Heart right ventricle (tissue), 16 donors: ENCODE measurements around the gene TSPAN9. TPM values are rescaled to one million over a fixed set of nuclear protein-coding genes. Genes with fewer than 3 reads are reported as not detected.
A peak's percentile ranks its signal among the peaks of the same experiment; 100 is the strongest.

ENCODE experiments used
- ATAC-seq, 8 donors: fragments of 200-7000 bp; cut with Tn5 transposase; one replicate each; pipeline ENCODE4 v1.9.1; 2020; ENCODE audit warnings: mild to moderate bottlenecking in 8 of 8, moderate library complexity in 8 of 8, moderate number of reproducible peaks in 1 of 8
- DNase-seq, 2 donors: peaks; one replicate each; pipeline ENCODE4 v3.0.0-alpha.2; 2020
- H3K27ac ChIP-seq, 10 donors: fragments of 200-600 bp; sonication (generic) in 2 of 10; one replicate each; pipeline versions ENCODE4 v1.5.0 to v1.8.0; 2020 to 2022; ENCODE audit warnings: mild to moderate bottlenecking in 3 of 10
- H3K27me3 ChIP-seq, 7 donors: fragments of 200-600 bp; one replicate each; pipeline ENCODE4 v1.8.0; 2021 to 2022; ENCODE audit warnings: mild to moderate bottlenecking in 2 of 7
- H3K36me3 ChIP-seq, 9 donors: fragments of 200-600 bp; sonication (generic) in 1 of 9; one replicate each; pipeline versions ENCODE4 v1.5.0 to v1.8.0; 2020 to 2022; ENCODE audit warnings: mild to moderate bottlenecking in 2 of 9
- H3K4me1 ChIP-seq, 9 donors: fragments of 200-600 bp; sonication (generic) in 1 of 9; one replicate each; pipeline versions ENCODE4 v1.5.0 to v1.8.0; 2020 to 2022; ENCODE audit warnings: mild to moderate bottlenecking in 4 of 9
- H3K4me3 ChIP-seq, 10 donors: fragments of 200-600 bp; sonication (generic) in 2 of 10; one replicate each; pipeline versions ENCODE4 v1.5.0 to v1.8.0; 2020 to 2022; ENCODE audit warnings: mild to moderate bottlenecking in 7 of 10, moderate library complexity in 2 of 10
- H3K9me3 ChIP-seq, 11 donors: fragments of 200-600 bp in 10 of 11; sonication (generic) in 2 of 11; one replicate each; pipeline versions ENCODE4 v1.5.0 to v1.8.0; 2013 to 2022; ENCODE audit warnings: mild to moderate bottlenecking in 2 of 11, control low read depth in 1 of 11, moderate library complexity in 1 of 11
- CTCF ChIP-seq, 9 donors: fragments of 200-600 bp; sonication (generic) in 2 of 9; IDR thresholded peaks; one replicate each; pipeline versions ENCODE4 v1.5.0 to v1.8.0; 2021 to 2022; ENCODE audit warnings: antibody characterized with exemption in 9 of 9, mild to moderate bottlenecking in 5 of 9, moderate library complexity in 1 of 9
- WGBS, 2 donors: extraction: QIAGEN DNeasy Blood & Tissue Kit; methylation state at CpG; one replicate each; pipeline ENCODE4 v1.1.7; 2013; ENCODE audit warnings: inconsistent platforms in 1 of 2; 5-methylcytosine and 5-hydroxymethylcytosine counted together
- intact Hi-C, 10 donors: fragments of 100-400 bp; cut with DNase I; formaldehyde crosslinking; loops; one replicate each; pipeline versions ENCODE4 v1.11.1 to v1.14.2; 2022
- polyA plus RNA-seq, 2 donors: library from polyadenylated mRNA; stranded (reverse); fragments of 200-250 nt; gene quantifications; one replicate each; pipeline ENCODE4 v1.2.3, GENCODE V29; 2013
- total RNA-seq, 10 donors: library from RNA; stranded (reverse); fragmentation: NEBNext Ultra II Directional in 3 of 10; extraction: Animal tissue kit (Norgen Biotek cat#: 25700) in 3 of 10; gene quantifications; one replicate each; pipeline versions ENCODE4 v1.2.1 to v1.2.4, GENCODE V29; 2021 to 2023
- donor health status: Arrhythmogenic right ventricular cardiomyopathy.
- donor health status: ischemic (EF 13 %, LVEDD 7.1; RV severe dilation, severe dysfunction).
- donor health status: healthy with polysubstance abuse.
- donor health status: DM: no; HTN: yes; CAD: no.
- donor health status: DM: no; HTN: no; CAD: no.
- donor health status: ischemic (EF 25% LVEDD 6.9; RV normal size, moderate dysfunction).
- donor health status: ischemic (EF 25% LVEDD 5.7; RV mildly dilated, moderate dysfunction).
- donor health status: healthy.
- donor health status: DM: yes; HTN: yes; CAD: no.
- donor health status: Ischemic cardiomyopathy.
- donor health status: ischemic (EF 35%, LVEDD 5.7; RV mildly dilated, moderate dysfunction).
- donor health status: nonischemic (EF 11% LVEDD 7.7; RV severe dilation, severe dysfunction).
- donor health status: DM: yes; HTN: yes; CAD: no.
- donor health status: PGD.
- donor health status: ischemic (EF 29% LVEDD 5.4; RV normal size, mild dysfunction).
- donor health status: nonischemic (EF 23%, LVEDD 6.1; RV moderate dilation, normal function).

The TSPAN9 gene
- total and polyA plus RNA-seq, 12 donors: 63.0 to 401 (median 251) TPM

DNA sequence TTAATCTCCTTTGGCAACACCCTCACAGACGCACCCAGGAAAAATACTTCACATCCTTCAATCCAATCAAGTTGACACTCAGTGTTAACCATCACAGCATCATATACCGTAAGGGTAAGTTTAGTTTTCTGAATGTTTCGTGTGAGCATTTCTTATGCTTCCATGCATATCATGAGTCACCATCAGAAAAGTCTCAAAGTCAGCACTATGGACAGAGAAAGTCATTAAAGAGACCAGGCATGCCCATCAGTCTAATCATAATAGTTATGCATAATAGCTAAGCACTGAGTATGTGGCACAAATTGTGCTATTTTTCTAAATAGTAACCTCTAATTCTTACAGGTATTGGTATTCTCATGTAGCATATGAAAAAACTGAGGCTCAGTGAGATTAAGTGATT is 255.0 kb downstream of the TSPAN9 start:
- intact Hi-C loops: loop anchor here in 1 of 10 donors (10.0 kb wide), 1 partner anchor 283 kb away; no protein-coding TSS in a partner anchor
- DNase-seq: no peak
- H3K4me3 ChIP-seq: no peak overlapping the region
- no peak for TF ChIP-seq CTCF (IDR thresholded peaks at IDR 0.05)
- H3K9me3 ChIP-seq: no peaks in the 10 kb centered on the region
- no peak for ATAC-seq
- no peaks in the 10 kb centered on the region for H3K36me3 ChIP-seq
- no peaks in the 10 kb centered on the region for H3K27me3 ChIP-seq
- H3K27ac ChIP-seq: no peak overlapping the region
- H3K4me1 ChIP-seq: peaks cover 3 to 50% (median 25%) of the 10 kb centered on the region in 9 donors
- WGBS, 2 donors: 91 to 93% methylated on average over 3 of the region's 3 CpGs

- intact Hi-C loops: loop anchor here in 1 of 10 donors (10.0 kb wide), 1 partner anchor 281 kb away; no protein-coding TSS in a partner anchor
These were observed 256.4 kb downstream of the TSPAN9 start for GRCh38 chr12:3333583-3333982.

GRCh38 chr12:3333991-3334391 is 256.8 kb downstream of the TSPAN9 start:
- ATAC-seq: peak; percentile 49 to 79 (median 65)
- H3K27ac ChIP-seq: peak overlapping the region in 7 of 10 donors; percentile 16 to 69 (median 59)

More at GRCh38 chr12:3333583-3333982, 256.4 kb downstream of the TSPAN9 start:
- Histone ChIP-seq H3K4me3 (no peak overlapping the region), H3K27me3 (no peaks in the 10 kb centered on the region), H3K36me3 (no peaks in the 10 kb centered on the region), H3K27ac (peak overlapping the region in 8 of 10 donors; percentile 16 to 69 (median 59)), H3K9me3 (no peaks in the 10 kb centered on the region), H3K4me1 (peaks cover 3 to 47% (median 28%) of the 10 kb centered on the region in 9 donors)
- DNase-seq (peak in 1 of 2 donors; percentile 33), ATAC-seq (peak; percentile 14 to 64 (median 46))
- no peak for TF ChIP-seq CTCF (IDR thresholded peaks at IDR 0.05)
- 39 to 53% methylated on average over 10 of the region's 10 CpGs for WGBS, 2 donors

GRCh38 chr12:3335078-3335487 is 257.9 kb downstream of the TSPAN9 start:
- intact Hi-C loops: loop anchor here in 2 of 10 donors (5.0 to 10.0 kb wide), 2 partner anchors 33 to 280 kb away; no protein-coding TSS in a partner anchor
- WGBS, 2 donors: 82 to 86% methylated on average over 8 of the region's 8 CpGs

More at GRCh38 chr12:3333991-3334391, 256.8 kb downstream of the TSPAN9 start:
- H3K9me3 ChIP-seq: no peaks in the 10 kb centered on the region
- peak; percentile 39 to 43 for DNase-seq
- intact Hi-C loops: loop anchor here in 1 of 10 donors (10.0 kb wide), 1 partner anchor 281 kb away; no protein-coding TSS in a partner anchor
- no peak overlapping the region for H3K4me3 ChIP-seq
- peak in 4 of 9 donors; percentile 18 to 38 (median 26) for TF ChIP-seq CTCF (IDR thresholded peaks at IDR 0.05)
- H3K36me3 ChIP-seq: no peaks in the 10 kb centered on the region
- H3K4me1 ChIP-seq: peaks cover 3 to 50% (median 28%) of the 10 kb centered on the region in 9 donors
- WGBS, 2 donors: 72 to 73% methylated on average over 9 of the region's 9 CpGs
- no peaks in the 10 kb centered on the region for H3K27me3 ChIP-seq

More at GRCh38 chr12:3335078-3335487, 257.9 kb downstream of the TSPAN9 start:
- Histone ChIP-seq H3K27me3 (no peaks in the 10 kb centered on the region), H3K4me1 (peaks cover 3 to 50% (median 28%) of the 10 kb centered on the region in 9 donors), H3K9me3 (no peaks in the 10 kb centered on the region), H3K4me3 (no peak overlapping the region), H3K27ac (peak overlapping the region in 3 of 10 donors; percentile 59 to 79 (median 67)), H3K36me3 (no peaks in the 10 kb centered on the region)
- no peak for DNase-seq
- ATAC-seq: no peak
- TF ChIP-seq CTCF (IDR thresholded peaks at IDR 0.05): no peak

Other genes with a start within 250 kb of the TSPAN9 start
- gene NRIP2, start 242.3 kb upstream of the TSPAN9 start, total RNA-seq: 1 to 10 TPM; 1.4 to 3.6 (median 2.5) TPM
- gene NRIP2, start 242.3 kb upstream of the TSPAN9 start, polyA plus RNA-seq: 1 to 10 TPM; 2.3 to 4.0 TPM
- gene TEX52, start 220.3 kb upstream of the TSPAN9 start, total RNA-seq: not detected
- not detected for gene TEX52, start 220.3 kb upstream of the TSPAN9 start, polyA plus RNA-seq
- 10 to 100 TPM in 1 of 10 donors, 1 to 10 TPM in 3, under 1 TPM in 5, not detected in 1; 0.19 to 10.9 (median 0.89) TPM for gene FOXM1, start 200.2 kb upstream of the TSPAN9 start, total RNA-seq
- gene FOXM1, start 200.2 kb upstream of the TSPAN9 start, polyA plus RNA-seq: under 1 TPM; 0.14 to 0.44 TPM
- 10 to 100 TPM in 2 of 10 donors, 1 to 10 TPM in 8; 3.7 to 10.9 (median 7.1) TPM for gene RHNO1, start 200.2 kb upstream of the TSPAN9 start, total RNA-seq
- 1 to 10 TPM; 2.5 to 5.3 TPM for gene RHNO1, start 200.2 kb upstream of the TSPAN9 start, polyA plus RNA-seq
- 1 to 10 TPM; 4.0 to 7.3 (median 4.6) TPM for gene TULP3, start 186.5 kb upstream of the TSPAN9 start, total RNA-seq
- 1 to 10 TPM; 5.0 to 5.9 TPM for gene TULP3, start 186.5 kb upstream of the TSPAN9 start, polyA plus RNA-seq
- gene TEAD4, start 118.0 kb upstream of the TSPAN9 start, total RNA-seq: 10 to 100 TPM in 6 of 10 donors, 1 to 10 TPM in 4; 4.7 to 37.5 (median 11.4) TPM
- 10 to 100 TPM in 1 of 2 donors, 1 to 10 TPM in 1; 7.6 to 45.6 TPM for gene TEAD4, start 118.0 kb upstream of the TSPAN9 start, polyA plus RNA-seq